Posterior cingulate gyrus (tissue), 11 donors: Measurements from ENCODE around the gene C1orf35.

ENCODE experiments used
- DNase-seq, 10 donors: peaks; one replicate each; pipeline versions ENCODE4 v3.0.0 to v3.0.0-alpha.2; 2020 to 2021; ENCODE audit warnings: mixed read lengths in 3 of 10
- intact Hi-C: fragments of 100-400 bp; cut with DNase I; formaldehyde crosslinking; loops from one replicate; pipeline ENCODE4 v1.15.1; 2023

Gene C1orf35

GRCh38 chr1:228058949-228059633 is 44.0 kb downstream of the C1orf35 start:
- intact Hi-C loops, result no loop called here

GRCh38 chr1:228058172-228058948 is 44.8 kb downstream of the C1orf35 start:
- intact Hi-C loops, result no loop called here
- DNase-seq, result peak in 4 of 10 donors; percentile 10 to 52 (median 39)

More at GRCh38 chr1:228058949-228059633, 44.0 kb downstream of the C1orf35 start:
- peak in 5 of 10 donors; percentile 6 to 79 (median 65) for DNase-seq
